GM18502 (cell line): ENCODE measurements around the gene ITGA2.
A peak's percentile ranks its signal among the peaks of the same experiment; 100 is the strongest.

Source experiments
- ATAC-seq: cut with Tn5 transposase; IDR thresholded peaks from one replicate; pipeline ENCODE4 v1.9.1; 2021; ENCODE audit warnings: mild to moderate bottlenecking; ENCODE audit not compliant: unreplicated experiment, poor library complexity

Gene ITGA2

DNA sequence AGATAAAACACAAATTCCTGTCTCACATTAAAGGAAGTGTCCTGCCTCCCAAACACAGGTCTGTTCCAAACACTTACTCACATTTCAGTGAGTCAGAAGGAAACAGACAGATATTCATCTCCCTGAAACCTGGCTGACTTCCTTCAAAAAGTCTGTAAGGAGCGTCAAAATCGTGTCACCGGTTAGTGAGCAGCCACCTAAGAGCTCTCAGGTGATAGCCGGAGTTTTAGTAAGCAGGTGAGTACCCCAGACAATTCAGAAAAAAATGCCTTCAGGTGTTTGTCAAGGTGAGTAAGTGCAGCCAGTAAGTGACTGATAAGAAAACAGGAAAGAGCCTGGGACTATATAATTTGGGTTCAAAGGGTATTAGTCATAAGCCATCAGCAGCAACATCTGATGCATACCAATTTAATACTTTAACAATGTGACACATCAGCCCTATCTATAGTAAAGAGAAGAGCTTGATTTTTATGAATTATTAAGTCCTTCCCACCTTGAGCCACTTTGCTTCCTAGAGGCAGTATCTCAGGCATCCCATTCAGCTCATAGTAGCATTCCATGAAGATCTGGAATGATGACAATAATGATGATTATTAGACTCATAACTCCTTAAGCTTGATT lies 1.3 kb upstream of the ITGA2 start:
- no peak for ATAC-seq

GRCh38 chr5:52988335-52989024 lies 672 bp upstream of the ITGA2 start:
- ATAC-seq, result no peak

DNA sequence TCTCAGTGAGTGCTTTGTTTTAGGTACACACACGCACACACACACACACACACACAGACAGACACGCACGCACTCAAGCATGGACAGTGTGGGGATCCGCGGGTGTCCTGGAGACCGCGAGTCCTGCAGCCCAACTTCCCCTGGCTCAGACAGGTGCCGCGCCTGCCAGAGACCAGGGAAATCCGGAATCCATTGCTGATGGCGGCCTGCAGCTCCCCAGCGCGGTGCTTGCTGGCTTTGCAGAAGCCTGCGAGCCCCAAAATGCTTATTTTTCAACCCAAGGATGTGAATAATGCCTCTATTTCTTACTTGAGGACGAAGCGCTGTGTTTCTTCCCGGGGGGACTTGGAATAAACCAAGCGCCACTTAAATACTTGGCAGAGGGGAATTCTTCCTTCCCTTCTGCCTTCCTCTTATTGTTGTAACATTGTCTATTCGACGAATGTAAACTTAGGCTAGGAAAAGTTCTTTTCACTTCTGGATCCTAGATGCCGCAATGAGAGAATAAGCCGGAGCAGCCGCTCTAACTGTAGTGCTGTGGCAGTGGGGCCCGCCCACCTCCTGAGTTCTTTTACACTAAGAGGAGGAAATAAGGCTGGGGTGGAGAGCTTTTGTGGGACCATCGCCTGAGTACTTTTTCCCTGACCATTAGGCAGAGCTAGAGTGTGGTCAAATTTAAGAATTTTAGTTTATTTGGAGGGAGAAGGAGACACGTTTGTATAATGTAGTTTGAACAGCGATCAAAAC lies 802 bp downstream of the ITGA2 start:
- peak; percentile 24 for ATAC-seq

DNA sequence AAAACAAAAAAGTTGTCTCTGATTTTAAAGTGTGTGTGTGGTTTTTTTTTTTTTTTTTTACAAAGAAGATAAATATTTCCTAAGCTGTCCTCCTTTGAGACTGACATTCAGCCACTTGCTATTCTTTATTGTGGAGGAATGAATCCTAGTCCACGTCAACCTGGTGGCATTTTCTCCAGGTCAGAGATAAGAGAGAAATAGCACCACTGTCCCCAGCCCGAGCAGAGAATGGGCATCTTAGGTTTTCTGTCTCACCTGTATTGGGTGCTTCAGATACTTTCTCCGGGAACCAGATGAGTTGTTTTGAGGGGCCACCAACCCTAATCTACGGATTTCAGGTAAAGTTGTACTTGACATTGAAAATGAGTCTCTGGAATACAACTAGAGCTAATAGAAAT lies 1.4 kb downstream of the ITGA2 start:
- ATAC-seq, result no peak

DNA sequence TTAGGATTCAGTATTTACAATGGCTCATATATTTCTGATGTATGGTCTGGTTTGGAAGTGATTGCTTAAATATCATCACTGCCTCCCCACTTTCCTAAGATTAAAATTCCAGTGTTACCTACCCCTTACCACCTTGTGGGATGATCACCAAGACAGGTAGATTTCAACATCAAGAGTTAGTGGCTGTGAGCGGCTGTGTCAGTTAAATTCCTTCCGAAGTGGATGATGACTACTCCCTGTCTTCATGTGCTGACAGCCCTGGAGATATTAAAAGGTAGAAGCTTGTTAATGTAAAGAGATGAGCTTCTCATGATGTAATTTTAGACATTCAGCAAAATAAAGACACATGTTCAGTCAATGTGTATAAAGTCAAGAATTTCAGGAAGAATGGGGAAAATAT lies 4.2 kb downstream of the ITGA2 start:
- no peak for ATAC-seq

DNA sequence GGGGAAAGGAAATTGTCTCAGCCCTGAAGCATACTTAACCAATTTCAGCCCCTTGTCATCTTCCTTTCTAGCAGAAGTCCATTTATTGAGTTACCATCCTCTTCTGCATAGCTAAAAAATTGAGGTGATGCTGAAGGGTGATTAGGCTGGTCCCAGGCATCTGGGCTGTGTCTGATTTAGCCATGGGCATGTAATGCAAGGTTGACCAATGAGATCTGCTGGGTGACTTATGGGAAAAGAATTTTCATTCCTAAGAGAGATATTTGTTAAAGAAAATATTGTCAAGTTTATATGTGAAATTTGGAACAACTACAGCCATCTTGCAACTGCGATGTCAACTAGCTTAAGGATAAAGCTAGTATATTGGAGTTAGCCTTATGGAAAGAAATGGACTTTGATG lies 5.1 kb downstream of the ITGA2 start:
- ATAC-seq, result no peak

DNA sequence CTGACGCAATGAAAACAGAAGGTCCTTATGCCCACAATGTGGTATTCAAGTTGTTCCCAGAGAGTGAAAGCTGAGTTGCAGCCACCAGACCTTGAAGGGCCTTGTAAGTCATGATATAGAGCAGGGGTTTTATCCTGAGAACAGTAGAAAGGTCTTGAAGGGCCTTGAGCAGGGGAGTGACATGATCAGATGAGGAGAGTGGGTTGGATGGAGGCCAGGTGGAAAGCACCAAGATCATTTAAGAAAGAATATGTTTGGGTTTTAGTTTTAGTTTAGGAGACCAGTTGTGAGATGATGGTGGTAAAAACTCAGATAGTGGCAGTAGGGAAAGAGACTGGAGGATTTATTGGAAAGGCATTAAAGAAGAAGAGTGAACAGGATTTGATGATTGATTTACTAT lies 5.9 kb downstream of the ITGA2 start:
- no peak for ATAC-seq

GRCh38 chr5:52995914-52996313 lies 6.8 kb downstream of the ITGA2 start:
- no peak for ATAC-seq

DNA sequence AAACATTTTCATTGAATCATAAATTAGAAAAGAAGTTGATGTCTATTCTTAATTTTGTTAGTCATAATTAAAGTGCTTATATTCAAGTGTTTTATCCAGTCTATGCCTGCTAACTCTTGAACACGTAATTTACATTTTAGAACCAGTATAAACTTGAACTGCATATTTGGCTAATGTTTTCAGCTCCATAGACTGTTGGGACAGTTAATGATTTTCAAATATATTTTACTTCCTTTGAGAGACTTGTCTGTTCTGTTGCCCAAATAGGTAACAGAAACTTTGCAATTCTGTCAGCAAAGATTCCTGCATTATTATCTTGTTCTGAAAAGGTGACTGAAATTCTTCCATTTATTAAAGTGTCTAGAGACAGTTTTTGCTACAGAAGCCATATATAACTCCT lies 7.8 kb downstream of the ITGA2 start:
- no peak for ATAC-seq

- ATAC-seq, result no peak
Measured at GRCh38 chr5:52997424-52997823, 8.3 kb downstream of the ITGA2 start.

- ATAC-seq, result peak; percentile 65
Measured at GRCh38 chr5:52998552-52999313, 9.6 kb downstream of the ITGA2 start.

- ATAC-seq, result no peak
Measured at GRCh38 chr5:52999344-52999949, 10.3 kb downstream of the ITGA2 start.

GRCh38 chr5:53001541-53001940 lies 12.4 kb downstream of the ITGA2 start:
- ATAC-seq, result no peak

- ATAC-seq, result no peak
Measured at GRCh38 chr5:53002491-53002890, 13.3 kb downstream of the ITGA2 start.

- no peak for ATAC-seq
Measured at GRCh38 chr5:53003144-53003543, 14.0 kb downstream of the ITGA2 start.

DNA sequence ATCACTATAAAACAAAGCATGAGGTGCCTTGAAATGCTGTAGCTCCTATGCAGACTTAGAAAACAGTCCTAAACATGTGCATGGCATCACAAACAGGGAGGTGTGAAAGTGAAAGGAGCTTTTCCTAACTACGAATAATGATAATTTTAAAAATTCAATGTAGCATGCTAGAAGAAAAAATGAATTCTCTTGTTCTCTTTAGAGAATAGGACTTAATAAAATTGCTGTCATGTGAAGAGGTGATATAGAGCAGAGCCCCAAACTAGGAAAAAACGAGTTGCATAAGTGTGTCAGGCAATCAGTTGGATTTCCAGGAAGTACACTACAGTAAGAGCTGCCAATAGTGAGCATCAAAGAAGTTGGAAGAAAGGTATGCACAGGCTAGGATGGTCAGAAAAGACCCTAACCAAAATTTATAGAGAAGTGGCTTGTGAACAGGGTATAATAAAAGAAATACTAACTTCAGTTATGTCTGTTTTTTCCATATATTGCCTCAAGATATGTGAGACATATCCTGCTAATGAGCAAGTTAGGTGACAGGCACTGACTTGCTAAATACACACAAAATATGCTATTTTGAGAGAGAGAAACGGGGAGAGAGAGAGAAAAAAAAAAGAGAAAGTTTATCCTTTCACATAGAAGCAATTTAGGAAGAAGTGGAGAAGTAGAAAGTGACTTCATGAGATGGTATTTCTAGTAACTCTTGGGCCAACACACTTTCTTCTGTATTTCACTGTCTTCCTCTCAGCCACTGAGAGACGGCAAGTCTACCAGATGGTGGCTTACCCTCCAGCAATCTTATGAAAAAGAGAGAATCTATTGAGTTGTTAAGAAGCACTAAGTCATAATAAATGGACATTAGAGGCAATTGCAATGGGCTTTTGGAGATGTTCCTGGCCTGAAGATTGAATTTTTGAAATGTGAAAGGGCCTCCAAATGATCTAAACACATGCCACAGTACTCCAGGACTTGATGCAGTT lies 18.0 kb downstream of the ITGA2 start:
- no peak for ATAC-seq

DNA sequence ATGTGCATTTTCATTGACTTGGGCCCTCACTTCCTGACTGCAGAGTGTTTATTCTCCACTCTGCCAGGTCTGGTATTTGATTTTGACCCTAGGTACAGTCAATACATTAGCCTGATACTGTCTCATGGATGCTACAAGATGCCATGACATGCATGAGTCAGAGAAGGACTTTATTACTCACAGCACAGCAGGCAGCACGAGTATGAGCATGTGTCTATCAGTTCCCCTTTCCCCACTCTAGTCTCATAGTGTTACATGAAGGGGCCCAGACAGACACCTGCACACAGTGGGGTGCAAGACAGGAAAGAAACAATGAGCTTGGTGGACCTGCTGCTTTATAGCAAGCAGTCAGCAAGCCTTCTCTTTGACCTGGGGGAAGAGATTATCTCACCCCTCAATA lies 19.6 kb downstream of the ITGA2 start:
- peak; percentile 97 for ATAC-seq

- no peak for ATAC-seq
Measured at GRCh38 chr5:53009816-53010215, 20.7 kb downstream of the ITGA2 start.

- ATAC-seq, result no peak
Measured at GRCh38 chr5:53010814-53011213, 21.7 kb downstream of the ITGA2 start.
